T-helper 2 cell treated with Interferon-gamma antibody and Interleukin-4, amounts not matched to agents 5 μg/mL and 100 μg/mL, for 36 hours (primary cell): ENCODE data around the gene BTBD8.
A peak's percentile ranks its signal among the peaks of the same experiment; 100 is the strongest.

Experiments used
- DNase-seq: peaks from one replicate; pipeline ENCODE4 v3.0.0; 2021; ENCODE audit warnings: low spot score
- H3K27ac Mint-ChIP-seq: one replicate; pipeline ENCODE4 v1.8.0; 2021; ENCODE audit warnings: mild to moderate bottlenecking, mixed read lengths
- H3K27me3 Mint-ChIP-seq: one replicate; pipeline ENCODE4 v1.8.0; 2021; ENCODE audit warnings: low read depth, mixed read lengths
- H3K36me3 Mint-ChIP-seq: one replicate; pipeline ENCODE4 v1.8.0; 2021; ENCODE audit warnings: low read depth, mixed read lengths
- H3K4me1 Mint-ChIP-seq: one replicate; pipeline ENCODE4 v1.8.0; 2021; ENCODE audit warnings: low read depth, mixed read lengths
- H3K4me3 Mint-ChIP-seq: one replicate; pipeline ENCODE4 v1.8.0; 2022; ENCODE audit warnings: mild to moderate bottlenecking, moderate library complexity, mixed read lengths
- H3K9me3 Mint-ChIP-seq: one replicate; pipeline ENCODE4 v1.8.0; 2021; ENCODE audit warnings: mixed read lengths

Gene BTBD8

GRCh38 chr1:92188436-92189255 lies 108.5 kb downstream of the BTBD8 start:
- no peak for DNase-seq
- Mint-ChIP-seq H3K4me3 (no peak overlapping the region), H3K9me3 (no peaks in the 10 kb centered on the region), H3K27me3 (no peaks in the 10 kb centered on the region), H3K4me1 (peaks cover 8% of the 10 kb centered on the region), H3K36me3 (no peaks in the 10 kb centered on the region), H3K27ac (no peak overlapping the region)

- Mint-ChIP-seq H3K36me3 (no peaks in the 10 kb centered on the region), H3K4me3 (no peak overlapping the region), H3K27ac (no peak overlapping the region), H3K4me1 (peaks cover 15% of the 10 kb centered on the region), H3K27me3 (no peaks in the 10 kb centered on the region), H3K9me3 (no peaks in the 10 kb centered on the region)
- no peak for DNase-seq
Measured at GRCh38 chr1:92191726-92192125, 111.6 kb downstream of the BTBD8 start.

GRCh38 chr1:92192246-92192645 lies 112.1 kb downstream of the BTBD8 start:
- Mint-ChIP-seq H3K4me3 (no peak overlapping the region), H3K4me1 (peaks cover 20% of the 10 kb centered on the region), H3K36me3 (no peaks in the 10 kb centered on the region), H3K9me3 (no peaks in the 10 kb centered on the region), H3K27me3 (no peaks in the 10 kb centered on the region), H3K27ac (no peak overlapping the region)
- no peak for DNase-seq

- no peak overlapping the region for H3K4me3 Mint-ChIP-seq
- H3K9me3 Mint-ChIP-seq, result no peaks in the 10 kb centered on the region
- H3K36me3 Mint-ChIP-seq, result no peaks in the 10 kb centered on the region
- no peak overlapping the region for H3K27ac Mint-ChIP-seq
- no peak for DNase-seq
- H3K4me1 Mint-ChIP-seq, result peaks cover 20% of the 10 kb centered on the region
- H3K27me3 Mint-ChIP-seq, result no peaks in the 10 kb centered on the region
Measured at GRCh38 chr1:92194511-92194910, 114.4 kb downstream of the BTBD8 start.

- peaks cover 25% of the 10 kb centered on the region for H3K4me1 Mint-ChIP-seq
- H3K4me3 Mint-ChIP-seq, result peak overlapping the region; percentile 35
- H3K9me3 Mint-ChIP-seq, result peaks cover 30% of the 10 kb centered on the region
- peaks cover 17% of the 10 kb centered on the region for H3K36me3 Mint-ChIP-seq
- no peaks in the 10 kb centered on the region for H3K27me3 Mint-ChIP-seq
- peak overlapping the region; percentile 83 for H3K27ac Mint-ChIP-seq
- no peak for DNase-seq
Measured at GRCh38 chr1:92201973-92202372, 121.8 kb downstream of the BTBD8 start.

GRCh38 chr1:92203105-92203504 lies 123.0 kb downstream of the BTBD8 start:
- Mint-ChIP-seq H3K36me3 (peaks cover 17% of the 10 kb centered on the region), H3K27me3 (no peaks in the 10 kb centered on the region), H3K27ac (peak overlapping the region; percentile 83), H3K9me3 (peaks cover 30% of the 10 kb centered on the region), H3K4me3 (peak overlapping the region; percentile 62), H3K4me1 (peaks cover 25% of the 10 kb centered on the region)
- DNase-seq, result no peak

GRCh38 chr1:92210701-92211100 lies 130.6 kb downstream of the BTBD8 start:
- Mint-ChIP-seq H3K27ac (no peak overlapping the region), H3K9me3 (peaks cover 4% of the 10 kb centered on the region), H3K27me3 (no peaks in the 10 kb centered on the region), H3K4me1 (peaks cover 14% of the 10 kb centered on the region), H3K36me3 (no peaks in the 10 kb centered on the region), H3K4me3 (no peak overlapping the region)
- DNase-seq, result no peak

- H3K36me3 Mint-ChIP-seq, result no peaks in the 10 kb centered on the region
- H3K4me1 Mint-ChIP-seq, result peaks cover 14% of the 10 kb centered on the region
- H3K4me3 Mint-ChIP-seq, result no peak overlapping the region
- DNase-seq, result no peak
- H3K27me3 Mint-ChIP-seq, result no peaks in the 10 kb centered on the region
- peaks cover under 1% of the 10 kb centered on the region for H3K9me3 Mint-ChIP-seq
- H3K27ac Mint-ChIP-seq, result no peak overlapping the region
Measured at GRCh38 chr1:92211166-92211565, 131.0 kb downstream of the BTBD8 start.

- H3K27ac Mint-ChIP-seq, result no peak within 1 kb of the TSS
- H3K4me3 Mint-ChIP-seq, result no peak within 1 kb of the TSS
- H3K36me3 Mint-ChIP-seq, result no peaks in the 10 kb centered on the region
- no peak for DNase-seq
- no peaks in the 10 kb centered on the region for H3K27me3 Mint-ChIP-seq
- no peaks in the 10 kb centered on the region for H3K4me1 Mint-ChIP-seq
- H3K9me3 Mint-ChIP-seq, result no peaks in the 10 kb centered on the region
Measured at GRCh38 chr1:92217721-92218120, 137.6 kb downstream of the BTBD8 start, which contains the start of gene C1orf146. C1orf146 (plus strand) TSS chr1:92217915; CDS start chr1:92231421, 13,506 bp downstream.

GRCh38 chr1:92218559-92218958 lies 138.4 kb downstream of the BTBD8 start:
- Mint-ChIP-seq H3K36me3 (no peaks in the 10 kb centered on the region), H3K9me3 (no peaks in the 10 kb centered on the region), H3K27ac (no peak overlapping the region), H3K4me3 (no peak overlapping the region), H3K27me3 (no peaks in the 10 kb centered on the region), H3K4me1 (no peaks in the 10 kb centered on the region)
- no peak for DNase-seq

GRCh38 chr1:92219028-92219427 lies 138.9 kb downstream of the BTBD8 start:
- Mint-ChIP-seq H3K9me3 (no peaks in the 10 kb centered on the region), H3K27me3 (no peaks in the 10 kb centered on the region), H3K27ac (no peak overlapping the region), H3K4me1 (no peaks in the 10 kb centered on the region), H3K4me3 (no peak overlapping the region), H3K36me3 (no peaks in the 10 kb centered on the region)
- DNase-seq, result no peak

- Mint-ChIP-seq H3K27ac (no peak overlapping the region), H3K4me1 (no peaks in the 10 kb centered on the region), H3K36me3 (no peaks in the 10 kb centered on the region), H3K9me3 (no peaks in the 10 kb centered on the region), H3K4me3 (no peak overlapping the region), H3K27me3 (peaks cover 11% of the 10 kb centered on the region)
- DNase-seq, result no peak
Measured at GRCh38 chr1:92228401-92228800, 148.3 kb downstream of the BTBD8 start.

- H3K4me3 Mint-ChIP-seq, result no peak overlapping the region
- H3K36me3 Mint-ChIP-seq, result no peaks in the 10 kb centered on the region
- peaks cover 11% of the 10 kb centered on the region for H3K27me3 Mint-ChIP-seq
- no peaks in the 10 kb centered on the region for H3K4me1 Mint-ChIP-seq
- no peak for DNase-seq
- H3K9me3 Mint-ChIP-seq, result no peaks in the 10 kb centered on the region
- H3K27ac Mint-ChIP-seq, result no peak overlapping the region
Measured at GRCh38 chr1:92230736-92231135, 150.6 kb downstream of the BTBD8 start.
